IPS-15b (cell line): ENCODE measurements around the gene MRPL4.

Source experiments
- H3K27me3 ChIP-seq: one replicate; pipeline ENCODE4 v1.6.1; 2013; ENCODE audit warnings: low read length; ENCODE audit not compliant: control insufficient read depth, insufficient read depth
- H3K36me3 ChIP-seq: one replicate; pipeline ENCODE4 v1.6.1; 2013; ENCODE audit warnings: low read length; ENCODE audit not compliant: control insufficient read depth, insufficient read depth
- H3K4me1 ChIP-seq: one replicate; pipeline ENCODE4 v1.6.1; 2013; ENCODE audit warnings: mild to moderate bottlenecking, low read length; ENCODE audit not compliant: control insufficient read depth, insufficient read depth
- H3K4me3 ChIP-seq: one replicate; pipeline ENCODE4 v1.5.1; 2013; ENCODE audit warnings: low read depth, low read length
- H3K9ac ChIP-seq: one replicate; pipeline ENCODE4 v1.6.1; 2013; ENCODE audit warnings: low read depth, mild to moderate bottlenecking, low read length
- H3K9me3 ChIP-seq: one replicate; pipeline ENCODE4 v1.6.1; 2013; ENCODE audit warnings: mild to moderate bottlenecking, low read length; ENCODE audit not compliant: control insufficient read depth, insufficient read depth

Gene MRPL4

DNA sequence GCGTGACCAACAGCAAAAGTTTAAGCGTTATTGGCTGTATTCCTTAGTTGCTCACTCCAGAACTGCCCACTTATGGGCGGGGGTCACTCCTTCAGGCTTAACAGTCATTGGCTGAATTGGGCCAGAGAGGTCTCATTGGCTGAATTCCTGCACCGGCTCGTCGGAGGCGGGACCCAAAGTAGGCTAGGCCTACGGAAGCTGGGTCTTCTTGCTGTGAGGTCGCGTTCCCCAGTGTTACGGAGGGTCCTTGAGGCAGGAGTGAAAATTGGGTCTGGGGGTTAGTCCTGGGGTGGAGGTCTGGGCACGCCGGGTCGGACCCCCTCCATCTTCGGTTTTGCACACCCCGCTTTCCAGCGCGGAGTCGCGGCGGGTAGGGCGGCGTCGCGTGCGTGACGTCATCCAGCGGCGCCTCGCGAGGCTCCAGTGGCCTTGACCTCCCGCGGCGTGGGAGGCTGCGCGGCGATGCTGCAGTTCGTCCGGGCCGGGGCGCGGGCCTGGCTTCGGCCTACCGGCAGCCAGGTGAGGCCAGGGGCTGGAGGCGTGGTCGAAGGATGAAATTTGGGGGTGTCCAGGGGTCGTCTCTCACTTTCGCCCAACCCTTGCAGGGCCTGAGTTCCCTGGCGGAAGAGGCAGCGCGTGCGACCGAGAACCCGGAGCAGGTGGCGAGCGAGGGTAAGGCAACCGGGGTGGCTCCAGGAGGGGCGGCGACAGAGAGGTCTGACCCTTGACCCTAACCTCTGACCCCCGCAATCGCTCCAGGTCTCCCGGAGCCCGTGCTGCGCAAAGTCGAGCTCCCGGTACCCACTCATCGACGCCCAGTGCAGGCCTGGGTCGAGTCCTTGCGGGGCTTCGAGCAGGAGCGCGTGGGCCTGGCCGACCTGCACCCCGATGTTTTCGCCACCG is at the start of gene MRPL4:
MRPL4 (plus strand) TSS at position 423 of the 903 bp plus-strand sequence; CDS start at position 463, 40 bp downstream.
- peak within 1 kb of the TSS; percentile 92 for H3K9ac ChIP-seq
- H3K27me3 ChIP-seq = no peaks in the 10 kb centered on the region
- no peaks in the 10 kb centered on the region for H3K4me1 ChIP-seq
- H3K4me3 ChIP-seq = peak within 1 kb of the TSS; percentile 99
- H3K9me3 ChIP-seq = no peaks in the 10 kb centered on the region
- H3K36me3 ChIP-seq = peaks cover 18% of the 10 kb centered on the region

DNA sequence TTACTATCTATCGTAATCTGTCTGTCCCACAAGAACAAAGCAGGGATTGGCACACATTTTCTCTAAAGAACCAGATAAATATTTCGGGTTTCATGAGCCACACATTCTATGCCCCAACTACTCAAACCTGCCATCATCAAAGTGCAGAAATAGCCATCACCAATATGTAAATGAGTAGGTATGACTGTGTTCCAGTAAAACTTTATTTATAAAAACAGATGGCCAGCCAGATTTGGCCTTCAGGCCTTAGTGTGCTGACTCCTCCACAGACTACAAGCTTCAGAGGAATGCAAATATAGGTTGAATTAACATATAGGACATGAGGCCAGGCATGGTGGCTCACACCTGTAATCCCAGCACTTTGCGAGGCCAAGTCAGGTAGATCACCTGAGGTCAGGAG is 48.3 kb upstream of the MRPL4 start:
- H3K4me3 ChIP-seq = no peak overlapping the region
- no peaks in the 10 kb centered on the region for H3K27me3 ChIP-seq
- no peaks in the 10 kb centered on the region for H3K36me3 ChIP-seq
- H3K4me1 ChIP-seq = no peaks in the 10 kb centered on the region
- no peaks in the 10 kb centered on the region for H3K9me3 ChIP-seq
- H3K9ac ChIP-seq = no peak overlapping the region

GRCh38 chr19:10205636-10206035 is 46.4 kb upstream of the MRPL4 start:
- H3K4me3 ChIP-seq = no peak overlapping the region
- H3K4me1 ChIP-seq = peaks cover 3% of the 10 kb centered on the region
- H3K36me3 ChIP-seq = no peaks in the 10 kb centered on the region
- H3K9ac ChIP-seq = no peak overlapping the region
- no peaks in the 10 kb centered on the region for H3K9me3 ChIP-seq
- no peaks in the 10 kb centered on the region for H3K27me3 ChIP-seq

- no peak overlapping the region for H3K4me3 ChIP-seq
- H3K27me3 ChIP-seq = no peaks in the 10 kb centered on the region
- H3K9ac ChIP-seq = no peak overlapping the region
- no peaks in the 10 kb centered on the region for H3K9me3 ChIP-seq
- peaks cover 3% of the 10 kb centered on the region for H3K4me1 ChIP-seq
- no peaks in the 10 kb centered on the region for H3K36me3 ChIP-seq
Measured at GRCh38 chr19:10206226-10206885, 45.7 kb upstream of the MRPL4 start.

- Histone ChIP-seq H3K4me3 (no peak overlapping the region), H3K4me1 (peaks cover 3% of the 10 kb centered on the region), H3K9ac (no peak overlapping the region), H3K36me3 (no peaks in the 10 kb centered on the region), H3K27me3 (no peaks in the 10 kb centered on the region), H3K9me3 (no peaks in the 10 kb centered on the region)
Measured at GRCh38 chr19:10207026-10207425, 45.0 kb upstream of the MRPL4 start.

GRCh38 chr19:10209315-10209714 is 42.7 kb upstream of the MRPL4 start:
- H3K4me1 ChIP-seq = peaks cover 3% of the 10 kb centered on the region
- H3K4me3 ChIP-seq = no peak overlapping the region
- H3K27me3 ChIP-seq = no peaks in the 10 kb centered on the region
- H3K9ac ChIP-seq = no peak overlapping the region
- H3K9me3 ChIP-seq = no peaks in the 10 kb centered on the region
- H3K36me3 ChIP-seq = no peaks in the 10 kb centered on the region

- H3K36me3 ChIP-seq = no peaks in the 10 kb centered on the region
Measured at GRCh38 chr19:10211061-10211460, 41.0 kb upstream of the MRPL4 start.

GRCh38 chr19:10211691-10212090 is 40.3 kb upstream of the MRPL4 start:
- H3K27me3 ChIP-seq = no peaks in the 10 kb centered on the region
- H3K4me1 ChIP-seq = peaks cover 3% of the 10 kb centered on the region
- no peaks in the 10 kb centered on the region for H3K9me3 ChIP-seq
- no peak overlapping the region for H3K9ac ChIP-seq
- no peaks in the 10 kb centered on the region for H3K36me3 ChIP-seq
- H3K4me3 ChIP-seq = no peak overlapping the region

More at GRCh38 chr19:10211061-10211460, 41.0 kb upstream of the MRPL4 start:
- H3K4me3 ChIP-seq = no peak overlapping the region
- H3K27me3 ChIP-seq = no peaks in the 10 kb centered on the region
- H3K9ac ChIP-seq = no peak overlapping the region
- H3K9me3 ChIP-seq = no peaks in the 10 kb centered on the region
- H3K4me1 ChIP-seq = peaks cover 3% of the 10 kb centered on the region

GRCh38 chr19:10214784-10215183 is 37.2 kb upstream of the MRPL4 start:
- no peak overlapping the region for H3K9ac ChIP-seq
- no peaks in the 10 kb centered on the region for H3K4me1 ChIP-seq
- no peaks in the 10 kb centered on the region for H3K9me3 ChIP-seq
- no peaks in the 10 kb centered on the region for H3K36me3 ChIP-seq
- no peaks in the 10 kb centered on the region for H3K27me3 ChIP-seq
- H3K4me3 ChIP-seq = no peak overlapping the region

GRCh38 chr19:10217085-10217484 is 34.9 kb upstream of the MRPL4 start:
- H3K27me3 ChIP-seq = no peaks in the 10 kb centered on the region
- H3K9me3 ChIP-seq = no peaks in the 10 kb centered on the region
- H3K4me1 ChIP-seq = no peaks in the 10 kb centered on the region
- H3K9ac ChIP-seq = no peak overlapping the region
- no peaks in the 10 kb centered on the region for H3K36me3 ChIP-seq
- H3K4me3 ChIP-seq = no peak overlapping the region

DNA sequence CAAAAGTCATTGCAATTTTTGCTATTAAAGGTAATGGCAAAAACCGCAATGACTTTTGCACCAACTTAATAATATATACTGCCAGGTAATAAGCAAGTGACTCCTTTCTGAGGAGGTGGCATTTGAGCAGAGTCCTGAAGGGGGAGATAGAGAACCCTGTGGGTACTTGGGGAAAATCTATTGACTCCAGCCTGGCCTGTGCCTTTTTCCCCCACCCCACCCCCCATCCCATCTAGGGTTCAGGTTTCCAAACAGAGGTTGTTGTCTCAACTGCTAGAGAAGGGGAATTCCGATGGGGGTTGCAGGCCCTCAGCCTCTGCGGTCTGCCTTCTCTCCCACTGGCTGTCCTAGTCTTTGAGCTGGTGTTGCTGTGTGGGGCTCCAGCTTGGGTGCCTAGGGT is 32.3 kb upstream of the MRPL4 start:
- Histone ChIP-seq H3K27me3 (no peaks in the 10 kb centered on the region), H3K4me1 (no peaks in the 10 kb centered on the region), H3K36me3 (peaks cover 9% of the 10 kb centered on the region), H3K9ac (no peak overlapping the region), H3K4me3 (no peak overlapping the region), H3K9me3 (no peaks in the 10 kb centered on the region)

DNA sequence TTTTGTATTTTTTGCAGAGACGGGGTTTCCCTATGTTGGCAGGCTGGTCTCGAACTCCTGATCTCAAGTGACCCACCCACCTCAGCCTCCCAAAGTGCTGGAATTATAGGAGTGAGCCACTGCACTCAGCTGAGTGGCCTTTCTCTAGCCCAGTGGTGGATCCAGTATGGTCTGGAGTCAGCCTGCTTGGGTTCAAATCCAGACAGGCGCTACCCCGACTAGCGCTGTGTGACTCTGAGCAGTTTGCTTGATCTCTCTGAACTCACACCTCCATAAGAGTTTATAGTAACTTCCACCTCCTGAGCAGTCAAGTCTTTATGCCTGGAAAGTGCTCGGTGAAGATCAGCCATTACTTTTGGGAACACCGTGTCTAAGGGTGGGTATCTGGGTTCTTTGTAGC is 31.3 kb upstream of the MRPL4 start:
- Histone ChIP-seq H3K9me3 (no peaks in the 10 kb centered on the region), H3K4me3 (no peak overlapping the region), H3K27me3 (no peaks in the 10 kb centered on the region), H3K9ac (no peak overlapping the region), H3K36me3 (peaks cover 9% of the 10 kb centered on the region), H3K4me1 (no peaks in the 10 kb centered on the region)
